Measurements from ENCODE around the gene ATIC.

The ATIC gene

DNA sequence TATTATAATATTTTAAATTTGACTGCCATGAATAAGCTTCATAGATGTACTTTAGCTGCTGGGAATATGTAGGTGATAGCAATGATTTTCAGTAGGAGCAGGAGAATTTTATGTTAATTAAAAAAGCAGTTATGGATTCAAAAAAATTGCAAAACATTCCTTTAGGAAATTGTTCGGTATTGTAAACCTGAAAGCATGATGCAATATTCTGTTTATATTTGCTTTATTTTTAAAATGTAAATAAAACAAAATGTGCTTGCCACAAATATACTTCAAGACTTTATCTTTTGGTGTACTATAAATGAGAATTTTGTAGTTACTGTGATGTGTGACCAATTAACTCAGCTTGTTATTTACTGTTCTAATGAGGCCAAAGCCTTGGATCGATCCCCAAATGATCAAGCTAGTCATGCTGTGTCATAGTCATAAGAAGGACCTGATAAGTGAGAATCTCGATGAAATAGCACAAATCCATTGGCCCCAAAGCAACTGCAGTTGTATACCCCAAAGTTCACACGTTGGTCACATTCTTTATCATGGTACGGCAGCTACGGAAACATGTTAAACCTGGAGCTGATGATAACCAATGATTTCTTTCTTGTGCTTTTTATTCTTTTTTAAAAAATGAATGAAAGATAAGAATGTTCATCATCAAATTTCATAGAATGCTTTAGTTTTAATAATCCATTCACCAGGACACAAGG lies 23.6 kb upstream of the ATIC start (continued):
- no peak for TF ChIP-seq BCL11B (tag by site-specific recombination; IDR thresholded peaks at IDR 0.05; ENCODE audit: low read depth)
- no peak for TF ChIP-seq ZNF19 (tag by site-specific recombination; IDR thresholded peaks at IDR 0.05; ENCODE audit: low read depth)
- TF ChIP-seq, protein P1, sequence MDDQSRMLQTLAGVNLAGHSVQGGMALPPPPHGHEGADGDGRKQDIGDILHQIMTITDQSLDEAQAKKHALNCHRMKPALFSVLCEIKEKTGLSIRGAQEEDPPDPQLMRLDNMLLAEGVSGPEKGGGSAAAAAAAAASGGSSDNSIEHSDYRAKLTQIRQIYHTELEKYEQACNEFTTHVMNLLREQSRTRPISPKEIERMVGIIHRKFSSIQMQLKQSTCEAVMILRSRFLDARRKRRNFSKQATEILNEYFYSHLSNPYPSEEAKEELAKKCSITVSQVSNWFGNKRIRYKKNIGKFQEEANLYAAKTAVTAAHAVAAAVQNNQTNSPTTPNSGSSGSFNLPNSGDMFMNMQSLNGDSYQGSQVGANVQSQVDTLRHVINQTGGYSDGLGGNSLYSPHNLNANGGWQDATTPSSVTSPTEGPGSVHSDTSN (CRISPR knock-in tag; IDR thresholded peaks at IDR 0.05) = no peak
- TF ChIP-seq ZFP69B (tag by site-specific recombination; IDR thresholded peaks at IDR 0.05) = no peak
- TF ChIP-seq EGR2 (tag by site-specific recombination; IDR thresholded peaks at IDR 0.05; ENCODE audit: low read depth) = no peak

DNA sequence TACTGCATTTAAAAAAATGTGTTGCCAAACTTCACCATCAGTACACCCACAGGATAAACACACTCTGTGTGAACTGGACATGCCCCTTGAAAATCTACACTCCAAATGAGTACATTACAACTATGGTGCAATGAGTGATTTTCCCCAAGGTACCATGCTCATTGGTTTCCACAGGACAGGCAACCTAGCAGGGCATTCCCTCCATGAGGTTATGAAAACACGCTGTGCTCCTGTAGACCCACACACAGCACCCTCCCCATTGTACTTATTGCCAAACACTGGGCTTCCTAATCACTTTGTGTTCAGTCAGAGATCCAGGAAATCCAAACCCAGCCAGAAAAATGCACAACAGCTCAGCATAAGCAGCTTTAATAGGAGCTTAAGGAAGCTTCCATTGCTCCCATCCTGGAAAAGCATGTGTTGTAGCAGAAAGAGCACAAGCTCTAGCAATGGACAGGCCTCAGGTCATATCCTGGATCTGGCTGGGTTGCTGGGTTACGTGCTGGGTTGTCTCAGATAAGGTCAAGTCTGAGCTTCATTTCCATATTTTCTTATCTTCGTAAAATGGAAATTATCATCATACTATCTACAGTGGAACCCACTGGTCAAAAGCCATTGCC lies 20.8 kb upstream of the ATIC start:
- Histone ChIP-seq H3K36me3 (ENCODE audit: control insufficient read depth in 2 of 2, insufficient read depth in 1 of 2, low read length in 2 of 2) (no peaks in the 10 kb centered on the region), H3K4me3 (ENCODE audit: low read depth, low read length) (no peak overlapping the region), H3K9me3 (ENCODE audit: control insufficient read depth, insufficient read depth, low read depth, low read length) (no peaks in the 10 kb centered on the region), H3K4me1 (ENCODE audit: control insufficient read depth, insufficient read depth, low read length) (no peaks in the 10 kb centered on the region), H3K27ac (ENCODE audit: extremely low read depth, low read depth, low read length) (no peak overlapping the region)
- CTCF ChIA-PET = no interaction called here
- TF ChIP-seq SCRT2 (tag by site-specific recombination; IDR thresholded peaks at IDR 0.05) (no peak), HOXC10 (CRISPR knock-in tag; IDR thresholded peaks at IDR 0.05) (no peak), ZNF350 (tag by site-specific recombination; IDR thresholded peaks at IDR 0.05) (no peak), ZFHX2 (tag by site-specific recombination; conservative IDR thresholded peaks at IDR 0.05) (no peak), ZNF747 (tag by site-specific recombination; IDR thresholded peaks at IDR 0.05) (no peak), GLI2 (tag by site-specific recombination; IDR thresholded peaks at IDR 0.05; ENCODE audit: borderline replicate concordance, low read depth) (no peak), SP3 (tag by site-specific recombination; IDR thresholded peaks at IDR 0.05) (no peak), ZNF266 (tag by site-specific recombination; IDR thresholded peaks at IDR 0.05; ENCODE audit: low read depth) (no peak), ZNF792 (tag by site-specific recombination; IDR thresholded peaks at IDR 0.05) (no peak), ZNF596 (tag by site-specific recombination; IDR thresholded peaks at IDR 0.05) (no peak), TCF7L2 (IDR thresholded peaks at IDR 0.05; ENCODE audit: borderline replicate concordance, low read depth, low read length) (no peak), ZNF394 (tag by site-specific recombination; IDR thresholded peaks at IDR 0.05; ENCODE audit: borderline replicate concordance) (no peak), ZNF529 (tag by site-specific recombination; IDR thresholded peaks at IDR 0.05; ENCODE audit: insufficient replicate concordance) (no peak), MYNN (tag by site-specific recombination; IDR thresholded peaks at IDR 0.05; ENCODE audit: borderline replicate concordance) (no peak), ZXDB (tag by site-specific recombination; IDR thresholded peaks at IDR 0.05) (no peak)
- TF ChIP-seq, protein P2, sequence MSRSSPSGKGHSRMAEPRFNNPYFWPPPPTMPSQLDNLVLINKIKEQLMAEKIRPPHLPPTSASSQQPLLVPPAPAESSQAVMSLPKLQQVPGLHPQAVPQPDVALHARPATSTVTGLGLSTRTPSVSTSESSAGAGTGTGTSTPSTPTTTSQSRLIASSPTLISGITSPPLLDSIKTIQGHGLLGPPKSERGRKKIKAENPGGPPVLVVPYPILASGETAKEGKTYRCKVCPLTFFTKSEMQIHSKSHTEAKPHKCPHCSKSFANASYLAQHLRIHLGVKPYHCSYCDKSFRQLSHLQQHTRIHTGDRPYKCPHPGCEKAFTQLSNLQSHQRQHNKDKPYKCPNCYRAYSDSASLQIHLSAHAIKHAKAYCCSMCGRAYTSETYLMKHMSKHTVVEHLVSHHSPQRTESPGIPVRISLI (tag by site-specific recombination; IDR thresholded peaks at IDR 0.05) = no peak
- POLR2A ChIA-PET = no interaction called here

DNA sequence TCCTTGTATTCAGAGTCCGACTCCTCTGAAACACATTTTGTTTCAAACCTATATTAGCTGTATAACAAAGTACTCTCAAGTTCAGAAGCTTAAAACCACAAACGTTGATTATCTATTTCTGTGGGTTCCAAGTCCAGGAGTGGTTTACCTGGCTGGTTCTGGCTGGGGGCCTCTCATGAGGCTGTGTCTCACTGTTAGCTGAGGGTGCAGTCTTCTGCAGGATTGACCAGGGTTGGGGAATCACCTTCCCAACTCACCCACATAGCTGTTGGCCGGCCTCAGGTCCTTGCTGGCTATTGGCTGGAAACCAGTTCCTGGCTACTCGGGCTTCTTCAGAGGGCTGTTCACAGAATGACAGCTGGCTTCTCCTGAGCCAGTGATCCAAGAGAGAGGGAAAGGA lies 18.0 kb upstream of the ATIC start:
- no peaks in the 10 kb centered on the region for H3K9me3 ChIP-seq (ENCODE audit: control insufficient read depth, insufficient read depth, low read depth, low read length)
- H3K36me3 ChIP-seq (ENCODE audit: control insufficient read depth in 2 of 2, insufficient read depth in 1 of 2, low read length in 2 of 2) = no peaks in the 10 kb centered on the region
- ChIA-PET POLR2A (interaction anchor here (0.6 to 1.0 kb wide), 2 partner anchors 22 to 126 kb away, joined by 3 to 6 read pairs; no protein-coding TSS in a partner anchor), CTCF (no interaction called here)
- H3K4me3 ChIP-seq (ENCODE audit: low read depth, low read length) = no peak overlapping the region
- no peaks in the 10 kb centered on the region for H3K4me1 ChIP-seq (ENCODE audit: control insufficient read depth, insufficient read depth, low read length)
- no peak overlapping the region for H3K27ac ChIP-seq (ENCODE audit: extremely low read depth, low read depth, low read length)
- TF ChIP-seq ZNF223 (tag by site-specific recombination; IDR thresholded peaks at IDR 0.05) = no peak
- no peak for TF ChIP-seq ZNF10 (tag by site-specific recombination; IDR thresholded peaks at IDR 0.05)
- no peak for TF ChIP-seq ZNF354C (tag by site-specific recombination; IDR thresholded peaks at IDR 0.05; ENCODE audit: borderline replicate concordance, low read depth)
- no peak for TF ChIP-seq TCF7L2 (IDR thresholded peaks at IDR 0.05; ENCODE audit: borderline replicate concordance, low read depth, low read length)
- no peak for TF ChIP-seq ZNF654 (tag by site-specific recombination; IDR thresholded peaks at IDR 0.05; ENCODE audit: low read depth)
- TF ChIP-seq, protein P3, sequence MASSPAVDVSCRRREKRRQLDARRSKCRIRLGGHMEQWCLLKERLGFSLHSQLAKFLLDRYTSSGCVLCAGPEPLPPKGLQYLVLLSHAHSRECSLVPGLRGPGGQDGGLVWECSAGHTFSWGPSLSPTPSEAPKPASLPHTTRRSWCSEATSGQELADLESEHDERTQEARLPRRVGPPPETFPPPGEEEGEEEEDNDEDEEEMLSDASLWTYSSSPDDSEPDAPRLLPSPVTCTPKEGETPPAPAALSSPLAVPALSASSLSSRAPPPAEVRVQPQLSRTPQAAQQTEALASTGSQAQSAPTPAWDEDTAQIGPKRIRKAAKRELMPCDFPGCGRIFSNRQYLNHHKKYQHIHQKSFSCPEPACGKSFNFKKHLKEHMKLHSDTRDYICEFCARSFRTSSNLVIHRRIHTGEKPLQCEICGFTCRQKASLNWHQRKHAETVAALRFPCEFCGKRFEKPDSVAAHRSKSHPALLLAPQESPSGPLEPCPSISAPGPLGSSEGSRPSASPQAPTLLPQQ (tag by site-specific recombination; IDR thresholded peaks at IDR 0.05) = no peak
- no peak for TF ChIP-seq SP7 (tag by site-specific recombination; IDR thresholded peaks at IDR 0.05)
